ENCODE data around the gene FIG4.
"Not testable (repeated sequence)": the region's sequence is repeated elsewhere in the genome, so short reads cannot be mapped to it uniquely, and the experiment has no call there.

Gene FIG4

GRCh38 chr6:109687271-109687761 lies 3.8 kb upstream of the FIG4 start:
- peak overlapping the region; percentile 37 for H3K4me3 Mint-ChIP-seq
- no peaks in the 10 kb centered on the region for H3K27me3 Mint-ChIP-seq
- H3K9me3 Mint-ChIP-seq: no peaks in the 10 kb centered on the region
- H3K4me1 Mint-ChIP-seq: peaks cover 33% of the 10 kb centered on the region
- peak overlapping the region; percentile 68 for H3K27ac Mint-ChIP-seq
- H3K36me3 Mint-ChIP-seq: peaks cover 3% of the 10 kb centered on the region

GRCh38 chr6:109690373-109690736 lies 741 bp upstream of the FIG4 start:
- Mint-ChIP-seq H3K27me3 (no peaks in the 10 kb centered on the region), H3K36me3 (no peaks in the 10 kb centered on the region), H3K4me1 (peaks cover 40% of the 10 kb centered on the region)

GRCh38 chr6:109693111-109693510 lies 2.0 kb downstream of the FIG4 start:
- no peaks in the 10 kb centered on the region for H3K27me3 Mint-ChIP-seq
- peaks cover 28% of the 10 kb centered on the region for H3K4me1 Mint-ChIP-seq
- H3K9me3 Mint-ChIP-seq: no peaks in the 10 kb centered on the region
- peaks cover 8% of the 10 kb centered on the region for H3K36me3 Mint-ChIP-seq
- H3K27ac Mint-ChIP-seq: no peak overlapping the region
- no peak overlapping the region for H3K4me3 Mint-ChIP-seq

More at GRCh38 chr6:109690373-109690736, 741 bp upstream of the FIG4 start:
- H3K9me3 Mint-ChIP-seq: no peaks in the 10 kb centered on the region
- H3K4me3 Mint-ChIP-seq: peak overlapping the region; percentile 98
- H3K27ac Mint-ChIP-seq: peak overlapping the region; percentile 97

GRCh38 chr6:109695468-109695867 lies 4.4 kb downstream of the FIG4 start:
- H3K27ac Mint-ChIP-seq: no peak overlapping the region
- H3K4me3 Mint-ChIP-seq: no peak overlapping the region
- H3K36me3 Mint-ChIP-seq: peaks cover 8% of the 10 kb centered on the region
- H3K27me3 Mint-ChIP-seq: no peaks in the 10 kb centered on the region
- H3K4me1 Mint-ChIP-seq: peaks cover 16% of the 10 kb centered on the region
- no peaks in the 10 kb centered on the region for H3K9me3 Mint-ChIP-seq

GRCh38 chr6:109696355-109696754 lies 5.3 kb downstream of the FIG4 start:
- H3K4me1 Mint-ChIP-seq: peaks cover 18% of the 10 kb centered on the region
- H3K27me3 Mint-ChIP-seq: no peaks in the 10 kb centered on the region
- no peaks in the 10 kb centered on the region for H3K9me3 Mint-ChIP-seq
- peaks cover 8% of the 10 kb centered on the region for H3K36me3 Mint-ChIP-seq
- H3K27ac Mint-ChIP-seq: no peak overlapping the region
- H3K4me3 Mint-ChIP-seq: no peak overlapping the region

GRCh38 chr6:109701221-109701620 lies 10.1 kb downstream of the FIG4 start:
- H3K36me3 Mint-ChIP-seq: peaks cover 3% of the 10 kb centered on the region
- no peak overlapping the region for H3K27ac Mint-ChIP-seq
- H3K4me3 Mint-ChIP-seq: no peak overlapping the region
- H3K4me1 Mint-ChIP-seq: peaks cover 30% of the 10 kb centered on the region
- no peaks in the 10 kb centered on the region for H3K9me3 Mint-ChIP-seq
- H3K27me3 Mint-ChIP-seq: no peaks in the 10 kb centered on the region

GRCh38 chr6:109701774-109702173 lies 10.7 kb downstream of the FIG4 start:
- H3K36me3 Mint-ChIP-seq: no peaks in the 10 kb centered on the region
- no peaks in the 10 kb centered on the region for H3K27me3 Mint-ChIP-seq
- H3K27ac Mint-ChIP-seq: no peak overlapping the region
- no peaks in the 10 kb centered on the region for H3K9me3 Mint-ChIP-seq
- H3K4me3 Mint-ChIP-seq: no peak overlapping the region
- peaks cover 35% of the 10 kb centered on the region for H3K4me1 Mint-ChIP-seq

- Mint-ChIP-seq H3K27ac (no peak overlapping the region), H3K4me1 (peaks cover 36% of the 10 kb centered on the region), H3K36me3 (no peaks in the 10 kb centered on the region), H3K9me3 (no peaks in the 10 kb centered on the region), H3K27me3 (no peaks in the 10 kb centered on the region), H3K4me3 (no peak overlapping the region)
These were observed 11.7 kb downstream of the FIG4 start for GRCh38 chr6:109702791-109703190.

- no peak overlapping the region for H3K4me3 Mint-ChIP-seq
- peaks cover 49% of the 10 kb centered on the region for H3K4me1 Mint-ChIP-seq
- H3K9me3 Mint-ChIP-seq: no peaks in the 10 kb centered on the region
- no peaks in the 10 kb centered on the region for H3K27me3 Mint-ChIP-seq
- H3K27ac Mint-ChIP-seq: no peak overlapping the region
- H3K36me3 Mint-ChIP-seq: peaks cover 5% of the 10 kb centered on the region
These were observed 14.2 kb downstream of the FIG4 start for GRCh38 chr6:109705258-109705657.

GRCh38 chr6:109706513-109706912 lies 15.4 kb downstream of the FIG4 start:
- peaks cover 5% of the 10 kb centered on the region for H3K36me3 Mint-ChIP-seq
- H3K27me3 Mint-ChIP-seq: no peaks in the 10 kb centered on the region
- peak overlapping the region; percentile 3 for H3K27ac Mint-ChIP-seq
- no peak overlapping the region for H3K4me3 Mint-ChIP-seq
- H3K9me3 Mint-ChIP-seq: no peaks in the 10 kb centered on the region
- peaks cover 46% of the 10 kb centered on the region for H3K4me1 Mint-ChIP-seq

- peaks cover 50% of the 10 kb centered on the region for H3K4me1 Mint-ChIP-seq
- not testable (repeated sequence) for H3K4me3 Mint-ChIP-seq, H3K27ac Mint-ChIP-seq, H3K9me3 Mint-ChIP-seq, H3K36me3 Mint-ChIP-seq, H3K27me3 Mint-ChIP-seq
These were observed 17.0 kb downstream of the FIG4 start for GRCh38 chr6:109708099-109708498.

GRCh38 chr6:109713097-109713496 lies 22.0 kb downstream of the FIG4 start:
- peaks cover 15% of the 10 kb centered on the region for H3K36me3 Mint-ChIP-seq
- no peaks in the 10 kb centered on the region for H3K27me3 Mint-ChIP-seq
- peaks cover 30% of the 10 kb centered on the region for H3K4me1 Mint-ChIP-seq
- H3K27ac Mint-ChIP-seq: no peak overlapping the region
- no peak overlapping the region for H3K4me3 Mint-ChIP-seq
- H3K9me3 Mint-ChIP-seq: no peaks in the 10 kb centered on the region

GRCh38 chr6:109714166-109714565 lies 23.1 kb downstream of the FIG4 start:
- H3K4me3 Mint-ChIP-seq: no peak overlapping the region
- H3K4me1 Mint-ChIP-seq: peaks cover 26% of the 10 kb centered on the region
- no peak overlapping the region for H3K27ac Mint-ChIP-seq
- no peaks in the 10 kb centered on the region for H3K9me3 Mint-ChIP-seq
- no peaks in the 10 kb centered on the region for H3K27me3 Mint-ChIP-seq
- H3K36me3 Mint-ChIP-seq: peaks cover 15% of the 10 kb centered on the region

GRCh38 chr6:109714611-109715010 lies 23.5 kb downstream of the FIG4 start:
- no peak overlapping the region for H3K4me3 Mint-ChIP-seq
- no peaks in the 10 kb centered on the region for H3K9me3 Mint-ChIP-seq
- no peak overlapping the region for H3K27ac Mint-ChIP-seq
- peaks cover 13% of the 10 kb centered on the region for H3K36me3 Mint-ChIP-seq
- H3K4me1 Mint-ChIP-seq: peaks cover 23% of the 10 kb centered on the region
- no peaks in the 10 kb centered on the region for H3K27me3 Mint-ChIP-seq

- Mint-ChIP-seq H3K9me3 (no peaks in the 10 kb centered on the region), H3K36me3 (peaks cover 14% of the 10 kb centered on the region), H3K27ac (no peak overlapping the region), H3K4me1 (peaks cover 17% of the 10 kb centered on the region), H3K27me3 (no peaks in the 10 kb centered on the region), H3K4me3 (no peak overlapping the region)
These were observed 24.5 kb downstream of the FIG4 start for GRCh38 chr6:109715616-109716015.

- Mint-ChIP-seq H3K4me1 (peaks cover 8% of the 10 kb centered on the region), H3K36me3 (peaks cover 11% of the 10 kb centered on the region), H3K27me3 (no peaks in the 10 kb centered on the region), H3K9me3 (no peaks in the 10 kb centered on the region), H3K27ac (no peak overlapping the region), H3K4me3 (no peak overlapping the region)
These were observed 26.9 kb downstream of the FIG4 start for GRCh38 chr6:109717971-109718370.

- peaks cover 3% of the 10 kb centered on the region for H3K4me1 Mint-ChIP-seq
- no peak overlapping the region for H3K27ac Mint-ChIP-seq
- H3K4me3 Mint-ChIP-seq: no peak overlapping the region
- peaks cover 18% of the 10 kb centered on the region for H3K36me3 Mint-ChIP-seq
- no peaks in the 10 kb centered on the region for H3K9me3 Mint-ChIP-seq
- no peaks in the 10 kb centered on the region for H3K27me3 Mint-ChIP-seq
These were observed 27.9 kb downstream of the FIG4 start for GRCh38 chr6:109718991-109719390.
